IPS-NIHi11 (cell line): ENCODE measurements around the gene PAFAH1B1.
A peak's percentile ranks its signal among the peaks of the same experiment; 100 is the strongest.

ENCODE experiments used
- DNase-seq: peaks from one replicate; pipeline ENCODE4 v3.0.0; 2012; ENCODE audit warnings: mixed read lengths, low spot score

Gene PAFAH1B1

DNA sequence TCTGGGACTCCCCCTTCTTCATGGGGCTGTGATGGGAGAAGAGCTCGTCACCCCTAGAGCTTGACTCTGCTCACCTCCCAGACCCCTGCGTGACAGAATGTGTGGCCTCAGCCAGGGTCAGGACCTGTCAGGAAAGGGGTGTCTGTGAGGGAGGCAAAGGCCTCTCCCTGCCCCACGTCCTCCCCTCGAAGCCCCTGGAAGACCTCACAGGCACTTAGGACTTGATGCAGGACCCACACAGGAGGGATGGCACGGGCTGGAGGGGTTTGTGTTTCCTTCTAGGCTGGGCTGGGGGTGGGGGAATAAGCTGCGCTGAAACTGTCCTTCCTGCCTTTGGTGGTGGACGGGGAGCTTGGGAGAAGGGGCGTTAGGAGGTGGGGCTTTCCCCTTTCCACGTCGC lies 129.2 kb downstream of the PAFAH1B1 start:
- DNase-seq: no peak

DNA sequence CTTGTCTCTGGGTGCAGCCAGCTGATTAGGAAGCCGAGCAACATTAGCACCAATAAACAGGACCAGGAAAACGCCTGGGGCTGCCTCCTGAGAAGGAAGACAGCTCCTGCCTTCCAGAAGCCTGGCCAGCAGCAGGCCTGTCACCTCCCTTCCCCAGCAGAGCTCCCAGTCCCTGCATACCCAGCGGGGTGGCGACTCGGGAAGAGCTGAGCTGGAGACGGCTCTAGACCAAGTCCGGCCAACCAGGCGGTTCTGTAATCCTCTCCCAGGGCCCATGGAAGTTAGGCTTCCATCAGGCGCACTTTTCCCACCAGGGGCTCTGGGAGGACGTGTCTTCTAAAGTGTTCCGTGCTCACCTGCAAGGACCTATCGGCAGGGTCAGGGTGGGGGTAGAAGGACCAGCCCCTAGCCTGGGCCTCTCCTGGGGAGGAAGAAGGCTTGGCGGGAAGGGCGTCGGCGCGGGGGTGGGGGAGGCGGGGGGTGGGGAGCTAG lies 130.1 kb downstream of the PAFAH1B1 start:
- peak; percentile 70 for DNase-seq

DNA sequence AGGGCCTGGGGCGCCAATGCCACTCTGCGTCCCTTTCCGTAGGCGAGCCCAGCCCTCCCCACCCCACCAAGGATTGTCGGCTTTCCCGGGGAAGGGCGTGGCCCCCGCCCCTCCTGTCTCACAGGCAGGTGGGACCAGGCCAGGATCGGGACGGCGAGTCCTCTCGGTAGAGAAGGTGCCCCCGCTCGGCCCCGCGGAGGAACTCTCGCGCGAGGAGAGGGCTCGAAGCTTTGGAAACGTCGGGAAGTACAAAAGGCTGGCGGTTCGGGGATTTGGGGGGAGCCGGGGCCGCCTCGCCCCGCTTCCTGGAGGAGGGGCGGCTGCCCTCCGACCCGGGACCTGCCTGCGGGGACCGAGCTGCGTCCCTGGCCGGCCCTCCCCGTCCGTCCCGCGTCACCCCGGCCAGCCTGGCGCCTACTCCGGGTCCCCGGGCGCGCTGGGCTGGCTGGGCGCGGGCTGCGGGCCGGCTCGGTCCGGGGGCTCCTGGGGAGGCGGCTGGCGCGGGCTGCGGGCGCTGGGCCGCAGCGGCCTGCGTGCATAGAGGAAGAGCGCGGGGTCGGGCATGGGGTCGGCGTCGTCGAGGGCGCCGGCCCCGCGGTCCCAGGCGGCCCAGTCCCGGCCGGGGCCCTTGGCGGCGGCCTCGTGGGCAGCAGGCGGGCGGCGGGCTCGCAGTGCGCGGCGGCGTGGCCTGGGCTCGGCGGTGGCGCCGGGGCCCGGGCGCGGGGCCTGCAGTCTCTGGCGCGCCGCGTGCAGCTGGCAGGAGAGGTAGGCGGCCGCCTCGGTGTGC lies 130.7 kb downstream of the PAFAH1B1 start:
- peak; percentile 80 for DNase-seq

DNA sequence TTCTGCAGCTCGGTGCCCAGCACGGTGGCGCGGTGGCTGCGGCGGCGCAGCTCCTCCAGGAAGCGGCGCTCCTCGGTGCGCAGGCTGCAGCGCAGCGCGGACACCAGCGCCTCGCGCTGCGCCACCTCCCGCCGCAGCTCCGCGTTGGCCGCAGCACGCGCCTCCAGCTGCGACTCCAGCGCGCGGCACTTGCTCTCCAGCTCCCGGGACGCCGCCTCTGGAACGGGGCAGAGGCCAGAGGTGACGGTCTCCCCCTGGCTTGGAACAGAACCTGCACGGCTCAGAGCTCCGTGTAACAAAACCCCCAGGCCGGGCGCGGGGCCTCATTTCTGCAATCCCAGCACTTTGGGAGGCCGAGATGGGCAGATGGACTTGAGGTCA lies 131.3 kb downstream of the PAFAH1B1 start:
- DNase-seq: peak; percentile 91

DNA sequence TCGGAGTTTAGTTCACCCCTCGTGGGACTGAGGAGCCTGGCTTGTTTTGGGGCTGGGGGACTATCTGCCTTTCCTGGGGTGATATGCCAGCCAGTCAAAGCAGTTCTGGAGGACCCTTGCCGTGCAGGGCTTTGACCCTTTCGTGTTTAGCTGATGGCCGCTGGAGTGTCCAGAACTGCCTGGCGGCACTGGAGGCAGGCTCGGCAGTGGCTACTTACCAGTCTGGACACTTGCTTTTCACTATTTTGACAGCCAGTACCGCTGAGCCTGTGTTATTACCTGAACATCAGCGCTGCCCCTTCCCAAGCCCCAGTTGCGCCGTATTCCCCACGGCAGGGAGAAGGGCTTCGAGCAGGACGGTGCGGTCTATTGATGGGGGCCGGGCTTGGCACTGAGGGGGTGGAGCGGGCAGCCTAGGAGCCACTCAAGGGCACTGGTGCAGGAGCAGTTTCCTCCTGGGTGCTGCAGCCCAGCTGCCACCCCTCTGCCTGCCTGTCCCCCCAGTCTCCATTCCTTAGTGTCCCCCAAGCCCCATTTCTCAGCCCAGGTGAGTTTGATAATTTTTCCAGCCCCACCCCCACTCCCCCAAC lies 137.4 kb downstream of the PAFAH1B1 start:
- DNase-seq: no peak

DNA sequence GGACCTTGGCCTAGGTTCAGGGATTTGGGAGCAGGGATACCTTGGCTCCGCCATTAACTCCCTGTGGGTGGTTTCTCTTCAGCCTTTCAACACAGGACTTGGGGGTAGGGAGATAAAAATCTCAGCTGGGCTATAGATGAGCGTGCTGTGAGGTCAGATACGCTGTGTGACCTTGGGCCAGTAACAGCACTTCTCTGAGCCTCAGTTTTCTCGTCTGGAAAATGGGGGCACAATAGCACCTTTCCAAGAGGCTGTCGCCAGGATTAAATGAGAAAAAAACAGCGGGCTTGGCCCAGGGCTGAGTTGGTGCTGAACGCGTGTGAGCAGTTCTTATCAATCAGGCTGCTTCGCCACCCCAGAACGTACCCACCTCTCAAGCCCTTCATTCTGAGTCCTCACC lies 138.4 kb downstream of the PAFAH1B1 start:
- DNase-seq: no peak

DNA sequence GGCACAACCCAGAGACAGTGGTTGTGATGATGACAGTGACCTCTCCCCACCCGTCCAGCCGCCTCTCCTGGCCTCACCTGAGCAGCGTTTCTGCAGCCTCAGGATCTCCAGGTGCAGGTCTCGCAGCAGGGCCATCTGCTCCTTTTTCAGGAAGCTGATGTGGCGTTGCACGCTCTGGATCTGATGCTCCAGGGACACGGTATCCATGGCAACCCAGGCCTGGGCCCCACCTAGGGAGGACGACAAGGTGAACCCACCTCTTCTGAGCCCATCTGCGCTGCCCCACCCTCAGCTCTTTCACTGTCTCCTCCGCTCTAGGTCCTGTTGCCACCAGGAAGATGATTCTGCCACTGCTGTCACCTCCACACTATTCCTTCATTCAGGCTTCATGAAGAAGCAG lies 141.5 kb downstream of the PAFAH1B1 start:
- no peak for DNase-seq
